Stimulated activated CD4-positive, alpha-beta T cell treated with anti-CD3 and anti-CD28 coated beads, Interleukin-1b, Interleukin-23, amount 100 ng/mL, for 4 hours (primary cell): ENCODE results near the gene ANXA9.

Source experiments
- DNase-seq, 2 donors: peaks; one replicate each; pipeline ENCODE4 v3.0.0-alpha.2; 2020; ENCODE audit warnings: low read depth in 2 of 2

Gene ANXA9

GRCh38 chr1:151005729-151006319 is 23.7 kb downstream of the ANXA9 start:
- no peak for DNase-seq

GRCh38 chr1:151006327-151007052 is 24.4 kb downstream of the ANXA9 start, which contains the start of gene MINDY1:
MINDY1 (minus strand) TSS chr1:151006902; CDS start chr1:151002617, 4,285 bp downstream.
- no peak for DNase-seq

GRCh38 chr1:151007853-151008243 is 25.8 kb downstream of the ANXA9 start:
- no peak for DNase-seq

- peak; percentile 89 to 97 for DNase-seq
These were observed 26.4 kb downstream of the ANXA9 start, which contains the start of gene PRUNE1 for GRCh38 chr1:151008244-151009205. PRUNE1 (plus strand) TSS chr1:151008449; CDS start chr1:151008633, 184 bp downstream.

GRCh38 chr1:151009206-151009587 is 27.1 kb downstream of the ANXA9 start:
- DNase-seq = no peak

GRCh38 chr1:151009674-151010345 is 27.7 kb downstream of the ANXA9 start:
- DNase-seq = no peak

GRCh38 chr1:151010346-151010726 is 28.2 kb downstream of the ANXA9 start:
- no peak for DNase-seq

- DNase-seq = no peak
These were observed 29.2 kb downstream of the ANXA9 start for GRCh38 chr1:151011154-151011850.

GRCh38 chr1:151012684-151013471 is 30.8 kb downstream of the ANXA9 start:
- DNase-seq = no peak

- no peak for DNase-seq
These were observed 31.4 kb downstream of the ANXA9 start for GRCh38 chr1:151013518-151013917.

GRCh38 chr1:151024540-151025146 is 42.6 kb downstream of the ANXA9 start:
- DNase-seq = peak; percentile 71 to 84

- DNase-seq = no peak
These were observed 44.4 kb downstream of the ANXA9 start for GRCh38 chr1:151026460-151026859.

- no peak for DNase-seq
These were observed 50.1 kb downstream of the ANXA9 start for GRCh38 chr1:151032164-151032563.

- DNase-seq = no peak
These were observed 53.1 kb downstream of the ANXA9 start for GRCh38 chr1:151035167-151035566.

- no peak for DNase-seq
These were observed 54.3 kb downstream of the ANXA9 start, which contains the start of gene BNIPL for GRCh38 chr1:151036356-151036755. BNIPL (plus strand) TSS chr1:151036586; CDS start chr1:151036726, 140 bp downstream.

GRCh38 chr1:151037032-151037431 is 54.9 kb downstream of the ANXA9 start:
- DNase-seq = no peak

GRCh38 chr1:151039521-151039920 is 57.4 kb downstream of the ANXA9 start:
- no peak for DNase-seq

GRCh38 chr1:151043163-151043562 is 61.1 kb downstream of the ANXA9 start:
- DNase-seq = no peak
